H1 (cell line): ENCODE results near the gene PRKN. TPM values are rescaled to one million over a fixed set of nuclear protein-coding genes. Genes with fewer than 3 reads are reported as not detected.

ENCODE experiments used
- CTCF ChIA-PET: fragments of 300-600 bp; sonication (Branson Sonifier 250); formaldehyde crosslinking; loops from one replicate; lab custom pipeline; 2021; ENCODE audit not compliant: partially characterized antibody; lab: Charles Lee
- POLR2A ChIA-PET: fragments of 300-600 bp; sonication (Branson Sonifier 250); formaldehyde crosslinking; loops from one replicate; lab custom pipeline; 2021; ENCODE audit warnings: inconsistent platforms; ENCODE audit not compliant: partially characterized antibody; lab: Charles Lee
- DNase-seq, 2 experiments: peaks; one replicate each; pipeline versions ENCODE4 v3.0.0 to v3.0.0-alpha.2; 2010 to 2022; ENCODE audit warnings: low spot score in 2 of 2, low read depth in 1 of 2, mixed read lengths in 1 of 2
- FAIRE-seq: peaks from 2 replicates; lab custom pipeline; 2011; peaks lifted over from hg19 to GRCh38; lab: Jason Lieb, UNC
- H2AFZ ChIP-seq: 2 replicates; pipeline ENCODE4 v1.8.1; 2012; ENCODE audit warnings: low read length, inconsistent platforms
- H2AK5ac ChIP-seq: 2 replicates; pipeline ENCODE4 v1.6.1; 2013; ENCODE audit warnings: low read depth, low read length
- H2BK120ac ChIP-seq: replicated peaks from 2 replicates; pipeline ENCODE3; 2013; ENCODE audit warnings: low read depth, low read length, inconsistent platforms
- H2BK12ac ChIP-seq: 2 replicates; pipeline ENCODE4 v1.6.1; 2013; ENCODE audit warnings: low read depth, low read length
- H2BK15ac ChIP-seq: 2 replicates; pipeline ENCODE4 v1.6.1; 2013; ENCODE audit warnings: low read length
- H2BK20ac ChIP-seq: 2 replicates; pipeline ENCODE4 v1.6.1; 2013; ENCODE audit warnings: low read length
- H2BK5ac ChIP-seq: 2 replicates; pipeline ENCODE4 v1.6.1; 2013; ENCODE audit warnings: low read depth, low read length
- H3K14ac ChIP-seq: 2 replicates; pipeline ENCODE4 v1.6.1; 2013; ENCODE audit warnings: inconsistent platforms; ENCODE audit not compliant: insufficient read length
- H3K18ac ChIP-seq: 2 replicates; pipeline ENCODE4 v1.6.1; 2013; ENCODE audit warnings: low read length; ENCODE audit errors: extremely low read depth
- H3K23ac ChIP-seq: 2 replicates; pipeline ENCODE4 v1.6.1; 2013; ENCODE audit warnings: inconsistent platforms; ENCODE audit not compliant: insufficient read length
- H3K23me2 ChIP-seq: 2 replicates; pipeline ENCODE4 v1.6.1; 2013; ENCODE audit warnings: low read depth, low read length
- H3K27ac ChIP-seq: 2 replicates; pipeline ENCODE4 v1.6.1; 2011; ENCODE audit warnings: low read depth, low read length, inconsistent platforms
- H3K27me3 ChIP-seq, 4 experiments: replicated peaks in 1 of 4; 1 replicate in 1 of 4; 2 replicates in 3 of 4; pipeline versions ENCODE4 v1.6.1 to v1.8.1; 2011 to 2013; ENCODE audit warnings: low read length in 3 of 4, mild to moderate bottlenecking in 3 of 4, inconsistent platforms in 2 of 4, mixed read lengths in 2 of 4, moderate library complexity in 1 of 4; ENCODE audit not compliant: control insufficient read depth in 3 of 4, insufficient read depth in 3 of 4; ENCODE audit errors: extremely low read depth in 1 of 4
- H3K36me3 ChIP-seq, 4 experiments: 2 replicates each; pipeline versions ENCODE4 v1.6.1 to v1.8.1; 2011 to 2013; ENCODE audit warnings: mild to moderate bottlenecking in 4 of 4, low read length in 3 of 4, moderate library complexity in 2 of 4, control low read depth in 1 of 4, inconsistent platforms in 1 of 4; ENCODE audit not compliant: insufficient read depth in 4 of 4, control insufficient read depth in 2 of 4
- H3K4ac ChIP-seq: replicated peaks from 2 replicates; pipeline ENCODE3; 2013; ENCODE audit warnings: low read length, low read depth, mixed read lengths, inconsistent platforms; ENCODE audit not compliant: insufficient read length
- H3K4me1 ChIP-seq, 4 experiments: replicated peaks in 1 of 4; 1 replicate in 1 of 4; 2 replicates in 3 of 4; pipeline versions ENCODE4 v1.6.1 to v1.8.1; 2011 to 2013; ENCODE audit warnings: low read length in 3 of 4, inconsistent platforms in 2 of 4, mixed read lengths in 1 of 4; ENCODE audit not compliant: insufficient read depth in 4 of 4, control insufficient read depth in 3 of 4
- H3K4me2 ChIP-seq, 2 experiments: 2 replicates each; pipeline versions ENCODE4 v1.6.1 to v1.8.1; 2011 to 2013; ENCODE audit warnings: low read depth in 2 of 2, low read length in 2 of 2, control low read depth in 1 of 2, inconsistent platforms in 1 of 2, mild to moderate bottlenecking in 1 of 2; ENCODE audit not compliant: insufficient read depth in 1 of 2
- H3K4me3 ChIP-seq, 4 experiments: fragments of 200-600, 300-600 bp in 1 of 4; sonication (generic), shearing (Covaris generic), sonication (Bioruptor Twin) in 1 of 4; 2 replicates each; pipeline versions ENCODE4 v1.5.1 to v1.8.1; 2011 to 2016; ENCODE audit warnings: low read length in 4 of 4, low read depth in 3 of 4, control low read depth in 2 of 4, inconsistent platforms in 2 of 4, mild to moderate bottlenecking in 2 of 4, mixed read lengths in 1 of 4, moderate library complexity in 1 of 4; ENCODE audit not compliant: insufficient read depth in 2 of 4; ENCODE audit errors: extremely low read depth in 1 of 4
- H3K56ac ChIP-seq: replicated peaks from 2 replicates; pipeline ENCODE3; 2013; ENCODE audit warnings: low read depth, mild to moderate bottlenecking, mixed read lengths, low read length, inconsistent platforms; ENCODE audit not compliant: insufficient read length
- H3K79me1 ChIP-seq: 2 replicates; pipeline ENCODE4 v1.6.1; 2013; ENCODE audit warnings: low read depth, low read length, control low read depth
- H3K79me2 ChIP-seq, 2 experiments: 2 replicates each; pipeline versions ENCODE4 v1.6.1 to v1.8.1; 2012 to 2013; ENCODE audit warnings: low read length in 2 of 2, mild to moderate bottlenecking in 2 of 2, inconsistent platforms in 1 of 2; ENCODE audit not compliant: insufficient read depth in 2 of 2, control insufficient read depth in 1 of 2
- H3K9ac ChIP-seq, 4 experiments: replicated peaks in 1 of 4; 1 replicate in 1 of 4; 2 replicates in 3 of 4; pipeline versions ENCODE4 v1.6.1 to v1.8.1; 2011 to 2013; ENCODE audit warnings: low read depth in 3 of 4, low read length in 3 of 4, control low read depth in 2 of 4, mild to moderate bottlenecking in 2 of 4, moderate library complexity in 2 of 4, inconsistent platforms in 1 of 4; ENCODE audit errors: extremely low read depth in 1 of 4
- H3K9me3 ChIP-seq, 2 experiments: 2 replicates each; pipeline versions ENCODE4 v1.6.1 to v1.8.1; 2012 to 2013; ENCODE audit warnings: mild to moderate bottlenecking in 2 of 2, moderate library complexity in 2 of 2, control low read depth in 1 of 2, inconsistent platforms in 1 of 2, low read depth in 1 of 2, low read length in 1 of 2, mixed read lengths in 1 of 2; ENCODE audit not compliant: insufficient read depth in 2 of 2
- H4K20me1 ChIP-seq, 2 experiments: replicated peaks in 1 of 2; 2 replicates each; pipeline versions ENCODE3 to v1.8.1; 2011 to 2013; ENCODE audit warnings: inconsistent platforms in 2 of 2, low read length in 2 of 2, mild to moderate bottlenecking in 1 of 2; ENCODE audit not compliant: insufficient read depth in 2 of 2, control insufficient read depth in 1 of 2
- H4K5ac ChIP-seq: 2 replicates; pipeline ENCODE4 v1.6.1; 2013; ENCODE audit warnings: low read length, low read depth, mixed read lengths, inconsistent platforms; ENCODE audit not compliant: insufficient read length
- H4K8ac ChIP-seq: 2 replicates; pipeline ENCODE4 v1.8.0; 2013; ENCODE audit warnings: mild to moderate bottlenecking, moderate library complexity, low read length, inconsistent platforms; ENCODE audit not compliant: insufficient read depth; ENCODE audit errors: extremely low read depth
- H4K91ac ChIP-seq: replicated peaks from 2 replicates; pipeline ENCODE3; 2013; ENCODE audit warnings: low read length, mixed read lengths, inconsistent platforms; ENCODE audit not compliant: insufficient read length
- CHD7 ChIP-seq: fragments of 300-600 bp; sonication (generic); IDR thresholded peaks from 2 replicates; pipeline ENCODE4 v1.7.1; 2012; ENCODE audit warnings: low read length, moderate library complexity, mild to moderate bottlenecking, inconsistent platforms; ENCODE audit not compliant: insufficient replicate concordance
- WGBS, 2 experiments: shearing (Covaris generic) in 1 of 2; methylation state at CpG; one replicate each; pipeline versions ENCODE4 v1.1.6 to v1.1.7; 2013 to 2015; ENCODE audit warnings: low lambda C conversion rate in 2 of 2, mixed read lengths in 2 of 2, inconsistent platforms in 1 of 2, low coverage in 1 of 2, missing lambda C conversion rate in 1 of 2; ENCODE audit not compliant: insufficient replicate concordance in 2 of 2, insufficient coverage in 1 of 2, insufficient read length in 1 of 2; ENCODE audit errors: extremely low coverage in 1 of 2, missing lambda C conversion rate in 1 of 2; 5-methylcytosine and 5-hydroxymethylcytosine counted together
- polyA plus RNA-seq, 7 experiments: library from polyadenylated mRNA; depleted of rRNA in 3 of 7; stranded (reverse) in 5 of 7; unstranded in 2 of 7; fragments of >200 nt in 5 of 7; fragments of 200-250 nt in 2 of 7; gene quantifications; 1 replicate in 5 of 7; 2 replicates in 1 of 7; 4 replicates in 1 of 7; pipeline versions ENCODE4 v1.2.1 to v1.2.3, GENCODE V29; 2011 to 2013; ENCODE audit warnings: missing spikeins in 2 of 7, mixed read lengths in 2 of 7
- total RNA-seq: library from RNA; stranded (reverse); fragmentation: NEBNext Ultra II Directional; extraction: Animal tissue kit (Norgen Biotek cat#: 25700); gene quantifications from 2 replicates; pipeline ENCODE4 v1.2.1, GENCODE V29; 2021

The PRKN gene
- total and polyA plus RNA-seq, 2 of the 8 experiments (the other 6 are each of a cell fraction or from before 2014, with no cell fraction given), result 0.13 to 0.29 TPM

GRCh38 chr6:162377735-162378134 lies 349.8 kb downstream of the PRKN start:
- no peak overlapping the region for H2BK120ac ChIP-seq
- H2BK15ac ChIP-seq, result no peak overlapping the region
- 93% methylated on average over 7 of the region's 7 CpGs; no CpG with 5 or more reads in 1 of the 2 experiments for WGBS, 2 experiments
- no peak overlapping the region for H3K56ac ChIP-seq
- ChIA-PET POLR2A (no interaction called here), CTCF (no interaction called here)
- no peak overlapping the region for H4K5ac ChIP-seq
- H3K27me3 ChIP-seq, result no peaks in the 10 kb centered on the region
- H3K18ac ChIP-seq, result no peak overlapping the region
- H2AK5ac ChIP-seq, result no peak overlapping the region
- no peak overlapping the region for H3K9ac ChIP-seq
- H2AFZ ChIP-seq, result no peak overlapping the region
- no peak overlapping the region for H3K14ac ChIP-seq
- no peaks in the 10 kb centered on the region for H4K20me1 ChIP-seq
- H3K4me2 ChIP-seq, result no peak overlapping the region
- no peaks in the 10 kb centered on the region for H3K36me3 ChIP-seq
- no peak overlapping the region for H2BK20ac ChIP-seq
- no peak overlapping the region for H3K4me3 ChIP-seq
- H2BK12ac ChIP-seq, result no peak overlapping the region
- DNase-seq (no peak), FAIRE-seq (no peak)
- H3K79me1 ChIP-seq, result no peaks in the 10 kb centered on the region
- no peak overlapping the region for H4K91ac ChIP-seq
- no peak overlapping the region; the same call in 1 of the 2 replicates for H2BK5ac ChIP-seq
- H3K23ac ChIP-seq, result no peak overlapping the region
- no peaks in the 10 kb centered on the region for H3K9me3 ChIP-seq
- H3K4ac ChIP-seq, result no peak overlapping the region
- no peak overlapping the region for H4K8ac ChIP-seq
- H3K4me1 ChIP-seq, result no peaks in the 10 kb centered on the region
- H3K79me2 ChIP-seq, result no peaks in the 10 kb centered on the region
- no peaks in the 10 kb centered on the region for H3K23me2 ChIP-seq
- H3K27ac ChIP-seq, result no peak overlapping the region
- TF ChIP-seq CHD7, result no peak
